H1 (cell line): ENCODE data around the gene OTOGL. TPM values are rescaled to one million over a fixed set of nuclear protein-coding genes. Genes with fewer than 3 reads are reported as not detected.

Source experiments
- polyA plus RNA-seq, 7 experiments: library from polyadenylated mRNA; depleted of rRNA in 3 of 7; stranded (reverse) in 5 of 7; unstranded in 2 of 7; fragments of >200 nt in 5 of 7; fragments of 200-250 nt in 2 of 7; gene quantifications; 1 replicate in 5 of 7; 2 replicates in 1 of 7; 4 replicates in 1 of 7; pipeline versions ENCODE4 v1.2.1 to v1.2.3, GENCODE V29; 2011 to 2013; ENCODE audit warnings: missing spikeins in 2 of 7, mixed read lengths in 2 of 7
- total RNA-seq: library from RNA; stranded (reverse); fragmentation: NEBNext Ultra II Directional; extraction: Animal tissue kit (Norgen Biotek cat#: 25700); gene quantifications from 2 replicates; pipeline ENCODE4 v1.2.1, GENCODE V29; 2021
- TF ChIP-seq, protein P1 (sequence below): fragments of 300-600 bp; sonication (generic); IDR thresholded peaks from 2 replicates; pipeline ENCODE4 v1.7.1; 2012; ENCODE audit warnings: low read length, moderate library complexity, mild to moderate bottlenecking, inconsistent platforms; ENCODE audit not compliant: insufficient replicate concordance

Gene OTOGL
- total and polyA plus RNA-seq, 2 of the 8 experiments (the other 6 are each of a cell fraction or from before 2014, with no cell fraction given): 0.12 to 0.17 TPM

- TF ChIP-seq, protein P1, sequence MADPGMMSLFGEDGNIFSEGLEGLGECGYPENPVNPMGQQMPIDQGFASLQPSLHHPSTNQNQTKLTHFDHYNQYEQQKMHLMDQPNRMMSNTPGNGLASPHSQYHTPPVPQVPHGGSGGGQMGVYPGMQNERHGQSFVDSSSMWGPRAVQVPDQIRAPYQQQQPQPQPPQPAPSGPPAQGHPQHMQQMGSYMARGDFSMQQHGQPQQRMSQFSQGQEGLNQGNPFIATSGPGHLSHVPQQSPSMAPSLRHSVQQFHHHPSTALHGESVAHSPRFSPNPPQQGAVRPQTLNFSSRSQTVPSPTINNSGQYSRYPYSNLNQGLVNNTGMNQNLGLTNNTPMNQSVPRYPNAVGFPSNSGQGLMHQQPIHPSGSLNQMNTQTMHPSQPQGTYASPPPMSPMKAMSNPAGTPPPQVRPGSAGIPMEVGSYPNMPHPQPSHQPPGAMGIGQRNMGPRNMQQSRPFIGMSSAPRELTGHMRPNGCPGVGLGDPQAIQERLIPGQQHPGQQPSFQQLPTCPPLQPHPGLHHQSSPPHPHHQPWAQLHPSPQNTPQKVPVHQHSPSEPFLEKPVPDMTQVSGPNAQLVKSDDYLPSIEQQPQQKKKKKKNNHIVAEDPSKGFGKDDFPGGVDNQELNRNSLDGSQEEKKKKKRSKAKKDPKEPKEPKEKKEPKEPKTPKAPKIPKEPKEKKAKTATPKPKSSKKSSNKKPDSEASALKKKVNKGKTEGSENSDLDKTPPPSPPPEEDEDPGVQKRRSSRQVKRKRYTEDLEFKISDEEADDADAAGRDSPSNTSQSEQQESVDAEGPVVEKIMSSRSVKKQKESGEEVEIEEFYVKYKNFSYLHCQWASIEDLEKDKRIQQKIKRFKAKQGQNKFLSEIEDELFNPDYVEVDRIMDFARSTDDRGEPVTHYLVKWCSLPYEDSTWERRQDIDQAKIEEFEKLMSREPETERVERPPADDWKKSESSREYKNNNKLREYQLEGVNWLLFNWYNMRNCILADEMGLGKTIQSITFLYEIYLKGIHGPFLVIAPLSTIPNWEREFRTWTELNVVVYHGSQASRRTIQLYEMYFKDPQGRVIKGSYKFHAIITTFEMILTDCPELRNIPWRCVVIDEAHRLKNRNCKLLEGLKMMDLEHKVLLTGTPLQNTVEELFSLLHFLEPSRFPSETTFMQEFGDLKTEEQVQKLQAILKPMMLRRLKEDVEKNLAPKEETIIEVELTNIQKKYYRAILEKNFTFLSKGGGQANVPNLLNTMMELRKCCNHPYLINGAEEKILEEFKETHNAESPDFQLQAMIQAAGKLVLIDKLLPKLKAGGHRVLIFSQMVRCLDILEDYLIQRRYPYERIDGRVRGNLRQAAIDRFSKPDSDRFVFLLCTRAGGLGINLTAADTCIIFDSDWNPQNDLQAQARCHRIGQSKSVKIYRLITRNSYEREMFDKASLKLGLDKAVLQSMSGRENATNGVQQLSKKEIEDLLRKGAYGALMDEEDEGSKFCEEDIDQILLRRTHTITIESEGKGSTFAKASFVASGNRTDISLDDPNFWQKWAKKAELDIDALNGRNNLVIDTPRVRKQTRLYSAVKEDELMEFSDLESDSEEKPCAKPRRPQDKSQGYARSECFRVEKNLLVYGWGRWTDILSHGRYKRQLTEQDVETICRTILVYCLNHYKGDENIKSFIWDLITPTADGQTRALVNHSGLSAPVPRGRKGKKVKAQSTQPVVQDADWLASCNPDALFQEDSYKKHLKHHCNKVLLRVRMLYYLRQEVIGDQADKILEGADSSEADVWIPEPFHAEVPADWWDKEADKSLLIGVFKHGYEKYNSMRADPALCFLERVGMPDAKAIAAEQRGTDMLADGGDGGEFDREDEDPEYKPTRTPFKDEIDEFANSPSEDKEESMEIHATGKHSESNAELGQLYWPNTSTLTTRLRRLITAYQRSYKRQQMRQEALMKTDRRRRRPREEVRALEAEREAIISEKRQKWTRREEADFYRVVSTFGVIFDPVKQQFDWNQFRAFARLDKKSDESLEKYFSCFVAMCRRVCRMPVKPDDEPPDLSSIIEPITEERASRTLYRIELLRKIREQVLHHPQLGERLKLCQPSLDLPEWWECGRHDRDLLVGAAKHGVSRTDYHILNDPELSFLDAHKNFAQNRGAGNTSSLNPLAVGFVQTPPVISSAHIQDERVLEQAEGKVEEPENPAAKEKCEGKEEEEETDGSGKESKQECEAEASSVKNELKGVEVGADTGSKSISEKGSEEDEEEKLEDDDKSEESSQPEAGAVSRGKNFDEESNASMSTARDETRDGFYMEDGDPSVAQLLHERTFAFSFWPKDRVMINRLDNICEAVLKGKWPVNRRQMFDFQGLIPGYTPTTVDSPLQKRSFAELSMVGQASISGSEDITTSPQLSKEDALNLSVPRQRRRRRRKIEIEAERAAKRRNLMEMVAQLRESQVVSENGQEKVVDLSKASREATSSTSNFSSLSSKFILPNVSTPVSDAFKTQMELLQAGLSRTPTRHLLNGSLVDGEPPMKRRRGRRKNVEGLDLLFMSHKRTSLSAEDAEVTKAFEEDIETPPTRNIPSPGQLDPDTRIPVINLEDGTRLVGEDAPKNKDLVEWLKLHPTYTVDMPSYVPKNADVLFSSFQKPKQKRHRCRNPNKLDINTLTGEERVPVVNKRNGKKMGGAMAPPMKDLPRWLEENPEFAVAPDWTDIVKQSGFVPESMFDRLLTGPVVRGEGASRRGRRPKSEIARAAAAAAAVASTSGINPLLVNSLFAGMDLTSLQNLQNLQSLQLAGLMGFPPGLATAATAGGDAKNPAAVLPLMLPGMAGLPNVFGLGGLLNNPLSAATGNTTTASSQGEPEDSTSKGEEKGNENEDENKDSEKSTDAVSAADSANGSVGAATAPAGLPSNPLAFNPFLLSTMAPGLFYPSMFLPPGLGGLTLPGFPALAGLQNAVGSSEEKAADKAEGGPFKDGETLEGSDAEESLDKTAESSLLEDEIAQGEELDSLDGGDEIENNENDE: no peak
Observed at GRCh38 chr12:80282226-80282625, 182.9 kb downstream of the OTOGL start (continued).
